SK-N-SH treated with all-trans-retinoic acid at 6 μM for 48 hours (cell line): ENCODE results near the gene C13orf46.

Source experiments
- GLIS3 ChIP-seq: fragments of 250-450 bp; sonication (Bioruptor Pico); IDR thresholded peaks from 2 replicates; pipeline ENCODE4 v1.5.0; 2020; ENCODE audit warnings: mild to moderate bottlenecking, moderate library complexity
- ISL1 ChIP-seq: fragments of 250-450 bp; sonication (Bioruptor Pico); IDR thresholded peaks from 2 replicates; pipeline ENCODE4 v2.1.2; 2022; ENCODE audit warnings: mild to moderate bottlenecking, moderate library complexity

- TF ChIP-seq GLIS3 (CRISPR knock-in tag) (no peak), ISL1 (CRISPR knock-in tag) (no peak)
Measured at GRCh38 chr13:113926301-113926761, 47.5 kb downstream of the C13orf46 start.
